Heart right ventricle (tissue), 16 donors: ENCODE measurements around the gene HBS1L. TPM values are rescaled to one million over a fixed set of nuclear protein-coding genes. Genes with fewer than 3 reads are reported as not detected.

Experiments
- ATAC-seq, 8 donors: fragments of 200-7000 bp; cut with Tn5 transposase; one replicate each; pipeline ENCODE4 v1.9.1; 2020; ENCODE audit warnings: mild to moderate bottlenecking in 8 of 8, moderate library complexity in 8 of 8, moderate number of reproducible peaks in 1 of 8
- DNase-seq, 2 donors: peaks; one replicate each; pipeline ENCODE4 v3.0.0-alpha.2; 2020
- H3K27ac ChIP-seq, 10 donors: fragments of 200-600 bp; sonication (generic) in 2 of 10; one replicate each; pipeline versions ENCODE4 v1.5.0 to v1.8.0; 2020 to 2022; ENCODE audit warnings: mild to moderate bottlenecking in 3 of 10
- H3K27me3 ChIP-seq, 7 donors: fragments of 200-600 bp; one replicate each; pipeline ENCODE4 v1.8.0; 2021 to 2022; ENCODE audit warnings: mild to moderate bottlenecking in 2 of 7
- H3K36me3 ChIP-seq, 9 donors: fragments of 200-600 bp; sonication (generic) in 1 of 9; one replicate each; pipeline versions ENCODE4 v1.5.0 to v1.8.0; 2020 to 2022; ENCODE audit warnings: mild to moderate bottlenecking in 2 of 9
- H3K4me1 ChIP-seq, 9 donors: fragments of 200-600 bp; sonication (generic) in 1 of 9; one replicate each; pipeline versions ENCODE4 v1.5.0 to v1.8.0; 2020 to 2022; ENCODE audit warnings: mild to moderate bottlenecking in 4 of 9
- H3K4me3 ChIP-seq, 10 donors: fragments of 200-600 bp; sonication (generic) in 2 of 10; one replicate each; pipeline versions ENCODE4 v1.5.0 to v1.8.0; 2020 to 2022; ENCODE audit warnings: mild to moderate bottlenecking in 7 of 10, moderate library complexity in 2 of 10
- H3K9me3 ChIP-seq, 11 donors: fragments of 200-600 bp in 10 of 11; sonication (generic) in 2 of 11; one replicate each; pipeline versions ENCODE4 v1.5.0 to v1.8.0; 2013 to 2022; ENCODE audit warnings: mild to moderate bottlenecking in 2 of 11, control low read depth in 1 of 11, moderate library complexity in 1 of 11
- CTCF ChIP-seq, 9 donors: fragments of 200-600 bp; sonication (generic) in 2 of 9; IDR thresholded peaks; one replicate each; pipeline versions ENCODE4 v1.5.0 to v1.8.0; 2021 to 2022; ENCODE audit warnings: antibody characterized with exemption in 9 of 9, mild to moderate bottlenecking in 5 of 9, moderate library complexity in 1 of 9
- WGBS, 2 donors: extraction: QIAGEN DNeasy Blood & Tissue Kit; methylation state at CpG; one replicate each; pipeline ENCODE4 v1.1.7; 2013; ENCODE audit warnings: inconsistent platforms in 1 of 2; 5-methylcytosine and 5-hydroxymethylcytosine counted together
- intact Hi-C, 10 donors: fragments of 100-400 bp; cut with DNase I; formaldehyde crosslinking; loops; one replicate each; pipeline versions ENCODE4 v1.11.1 to v1.14.2; 2022
- polyA plus RNA-seq, 2 donors: library from polyadenylated mRNA; stranded (reverse); fragments of 200-250 nt; gene quantifications; one replicate each; pipeline ENCODE4 v1.2.3, GENCODE V29; 2013
- total RNA-seq, 10 donors: library from RNA; stranded (reverse); fragmentation: NEBNext Ultra II Directional in 3 of 10; extraction: Animal tissue kit (Norgen Biotek cat#: 25700) in 3 of 10; gene quantifications; one replicate each; pipeline versions ENCODE4 v1.2.1 to v1.2.4, GENCODE V29; 2021 to 2023
- donor health status: Arrhythmogenic right ventricular cardiomyopathy.
- donor health status: ischemic (EF 13 %, LVEDD 7.1; RV severe dilation, severe dysfunction).
- donor health status: healthy with polysubstance abuse.
- donor health status: DM: no; HTN: yes; CAD: no.
- donor health status: DM: no; HTN: no; CAD: no.
- donor health status: ischemic (EF 25% LVEDD 6.9; RV normal size, moderate dysfunction).
- donor health status: ischemic (EF 25% LVEDD 5.7; RV mildly dilated, moderate dysfunction).
- donor health status: healthy.
- donor health status: DM: yes; HTN: yes; CAD: no.
- donor health status: Ischemic cardiomyopathy.
- donor health status: ischemic (EF 35%, LVEDD 5.7; RV mildly dilated, moderate dysfunction).
- donor health status: nonischemic (EF 11% LVEDD 7.7; RV severe dilation, severe dysfunction).
- donor health status: DM: yes; HTN: yes; CAD: no.
- donor health status: PGD.
- donor health status: ischemic (EF 29% LVEDD 5.4; RV normal size, mild dysfunction).
- donor health status: nonischemic (EF 23%, LVEDD 6.1; RV moderate dilation, normal function).

Gene HBS1L
- total and polyA plus RNA-seq, 12 donors = 20.8 to 100.0 (median 88.2) TPM

DNA sequence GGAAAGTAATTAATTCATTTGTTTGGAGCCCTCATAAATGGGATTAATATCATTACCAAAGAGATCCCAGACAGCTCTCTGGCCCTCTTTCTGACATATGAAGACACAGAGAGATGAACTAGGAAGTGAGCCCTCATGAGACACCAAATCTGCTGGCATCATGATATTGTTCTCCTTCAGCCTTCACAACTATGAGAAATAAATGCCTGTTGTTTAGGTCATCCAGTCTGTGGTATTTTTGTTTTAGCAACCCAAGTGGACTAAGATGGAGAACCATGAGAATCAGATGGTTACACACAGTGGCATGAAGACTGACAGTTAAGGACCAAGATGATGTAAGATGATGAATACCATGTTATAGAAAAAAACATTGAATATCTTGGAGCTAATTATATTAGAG lies 16.9 kb upstream of the HBS1L start:
- H3K9me3 ChIP-seq = no peaks in the 10 kb centered on the region
- intact Hi-C loops = no loop called here
- ATAC-seq = no peak
- no peak for TF ChIP-seq CTCF (IDR thresholded peaks at IDR 0.05)
- no peak overlapping the region for H3K4me3 ChIP-seq
- H3K36me3 ChIP-seq = no peaks in the 10 kb centered on the region
- DNase-seq = no peak
- peaks cover 0 to 3% (median 0%) of the 10 kb centered on the region in 9 donors for H3K4me1 ChIP-seq
- no peak overlapping the region for H3K27ac ChIP-seq
- H3K27me3 ChIP-seq = no peaks in the 10 kb centered on the region

DNA sequence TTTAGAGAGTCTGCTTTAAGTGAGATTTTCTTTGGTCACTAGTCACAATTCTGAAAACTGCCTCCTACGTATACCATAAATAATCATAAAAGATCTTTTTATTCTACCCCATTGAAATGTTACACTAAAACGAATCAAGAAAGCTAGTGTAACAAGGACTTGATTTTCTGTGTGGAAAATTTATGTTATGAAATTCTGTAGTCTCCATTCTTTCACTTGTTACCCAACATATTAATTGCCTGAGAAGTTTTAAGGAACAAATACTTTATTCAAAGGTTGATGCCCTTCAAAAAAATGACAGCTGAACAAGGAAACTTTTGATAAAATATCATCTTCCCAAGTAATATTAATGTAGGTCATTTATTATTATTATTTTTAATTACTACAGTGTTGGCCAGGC lies 13.3 kb upstream of the HBS1L start:
- no peak for TF ChIP-seq CTCF (IDR thresholded peaks at IDR 0.05)
- H3K27ac ChIP-seq = no peak overlapping the region
- H3K9me3 ChIP-seq = no peaks in the 10 kb centered on the region
- peaks cover 0 to 9% (median 0%) of the 10 kb centered on the region in 9 donors for H3K4me1 ChIP-seq
- ATAC-seq (no peak), DNase-seq (no peak)
- no peaks in the 10 kb centered on the region for H3K27me3 ChIP-seq
- intact Hi-C loops = no loop called here
- 80 to 91% methylated on average over 2 of the region's 2 CpGs for WGBS, 2 donors
- no peak overlapping the region for H3K4me3 ChIP-seq
- no peaks in the 10 kb centered on the region for H3K36me3 ChIP-seq

DNA sequence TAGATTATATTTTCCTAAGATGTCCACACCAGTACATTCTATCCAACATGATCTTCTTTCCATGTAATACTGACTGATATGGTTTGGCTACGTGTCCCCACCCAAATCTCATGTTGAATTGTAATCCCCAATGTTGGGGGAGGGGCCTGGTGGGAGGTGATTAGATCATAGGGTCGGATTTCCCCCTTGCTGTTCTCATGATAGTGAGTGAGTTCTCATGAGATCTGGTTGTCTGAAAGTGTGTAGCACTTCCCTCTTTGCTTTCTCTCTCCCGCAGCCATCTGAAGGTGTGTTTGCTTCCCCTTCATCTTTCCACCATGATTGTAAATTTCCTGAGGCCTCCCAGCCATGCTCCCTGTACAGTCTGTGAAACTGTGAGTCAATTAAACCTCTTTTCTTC lies 12.2 kb upstream of the HBS1L start:
- Histone ChIP-seq H3K4me3 (no peak overlapping the region), H3K4me1 (peaks cover 0 to 9% (median 0%) of the 10 kb centered on the region in 9 donors), H3K36me3 (no peaks in the 10 kb centered on the region), H3K27ac (no peak overlapping the region), H3K27me3 (no peaks in the 10 kb centered on the region), H3K9me3 (no peaks in the 10 kb centered on the region)
- 58 to 71% methylated on average over 3 of the region's 3 CpGs for WGBS, 2 donors
- intact Hi-C loops = no loop called here
- TF ChIP-seq CTCF (IDR thresholded peaks at IDR 0.05) = no peak
- DNase-seq (no peak), ATAC-seq (no peak)

DNA sequence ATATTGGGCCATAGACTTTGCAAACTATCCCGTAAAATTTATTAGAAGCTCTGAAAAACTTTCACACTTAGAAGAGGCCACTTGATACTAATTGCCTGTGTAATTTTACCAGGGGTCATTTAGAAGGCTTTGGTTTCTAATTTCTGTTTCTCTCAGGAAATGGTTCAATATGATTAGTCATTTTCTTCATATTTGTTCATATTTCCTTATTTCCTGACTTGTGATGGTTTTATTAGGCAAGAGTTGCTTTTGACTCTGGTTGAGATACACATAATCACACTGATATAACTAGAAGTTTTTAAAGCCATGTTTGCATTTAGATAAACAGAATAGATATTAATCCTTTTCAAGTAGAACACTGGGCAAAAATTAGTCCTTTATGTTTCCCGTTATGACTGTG lies 11.8 kb upstream of the HBS1L start:
- DNase-seq (no peak), ATAC-seq (no peak)
- no peaks in the 10 kb centered on the region for H3K27me3 ChIP-seq
- no peak overlapping the region for H3K4me3 ChIP-seq
- peaks cover 0 to 9% (median 0%) of the 10 kb centered on the region in 9 donors for H3K4me1 ChIP-seq
- no peak for TF ChIP-seq CTCF (IDR thresholded peaks at IDR 0.05)
- no peaks in the 10 kb centered on the region for H3K9me3 ChIP-seq
- H3K27ac ChIP-seq = no peak overlapping the region
- no peaks in the 10 kb centered on the region for H3K36me3 ChIP-seq
- intact Hi-C loops = no loop called here
- WGBS, 2 donors = 84 to 94% methylated on average over 2 of the region's 2 CpGs

DNA sequence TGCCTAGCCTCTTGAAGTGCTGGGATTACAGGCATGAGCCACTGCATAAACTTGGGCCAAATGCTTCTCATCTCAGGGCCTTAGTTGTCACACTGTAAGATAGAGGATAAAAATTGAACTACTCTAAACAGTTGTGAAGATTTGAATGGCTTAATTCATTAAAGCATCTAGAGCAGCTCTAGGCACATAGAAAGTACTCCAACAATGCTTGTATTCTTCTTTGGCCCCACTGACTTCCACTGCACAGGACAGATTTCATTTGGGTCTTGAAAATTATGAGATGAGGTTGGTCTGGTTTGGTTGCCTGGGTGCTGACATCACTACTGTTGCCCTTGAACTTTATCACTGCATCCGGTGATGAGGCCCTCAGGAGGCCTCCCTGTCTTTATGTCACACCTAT lies 10.0 kb upstream of the HBS1L start:
- Histone ChIP-seq H3K4me1 (peaks cover 0 to 9% (median 0%) of the 10 kb centered on the region in 9 donors), H3K27me3 (no peaks in the 10 kb centered on the region), H3K36me3 (no peaks in the 10 kb centered on the region), H3K27ac (no peak overlapping the region), H3K9me3 (no peaks in the 10 kb centered on the region), H3K4me3 (no peak overlapping the region)
- intact Hi-C loops = no loop called here
- TF ChIP-seq CTCF (IDR thresholded peaks at IDR 0.05) = no peak
- no peak for DNase-seq
- no peak for ATAC-seq
- WGBS, 2 donors = 38 to 39% methylated on average over 1 of the region's 1 CpG
